ENCODE measurements around the gene ENGASE. TPM values are rescaled to one million over a fixed set of nuclear protein-coding genes. Genes with fewer than 3 reads are reported as not detected.

ENGASE gene
- total and polyA plus RNA-seq, 2 donors (not counting 1 experiment from before 2014, with no cell fraction given): 92.1 to 122 TPM

DNA sequence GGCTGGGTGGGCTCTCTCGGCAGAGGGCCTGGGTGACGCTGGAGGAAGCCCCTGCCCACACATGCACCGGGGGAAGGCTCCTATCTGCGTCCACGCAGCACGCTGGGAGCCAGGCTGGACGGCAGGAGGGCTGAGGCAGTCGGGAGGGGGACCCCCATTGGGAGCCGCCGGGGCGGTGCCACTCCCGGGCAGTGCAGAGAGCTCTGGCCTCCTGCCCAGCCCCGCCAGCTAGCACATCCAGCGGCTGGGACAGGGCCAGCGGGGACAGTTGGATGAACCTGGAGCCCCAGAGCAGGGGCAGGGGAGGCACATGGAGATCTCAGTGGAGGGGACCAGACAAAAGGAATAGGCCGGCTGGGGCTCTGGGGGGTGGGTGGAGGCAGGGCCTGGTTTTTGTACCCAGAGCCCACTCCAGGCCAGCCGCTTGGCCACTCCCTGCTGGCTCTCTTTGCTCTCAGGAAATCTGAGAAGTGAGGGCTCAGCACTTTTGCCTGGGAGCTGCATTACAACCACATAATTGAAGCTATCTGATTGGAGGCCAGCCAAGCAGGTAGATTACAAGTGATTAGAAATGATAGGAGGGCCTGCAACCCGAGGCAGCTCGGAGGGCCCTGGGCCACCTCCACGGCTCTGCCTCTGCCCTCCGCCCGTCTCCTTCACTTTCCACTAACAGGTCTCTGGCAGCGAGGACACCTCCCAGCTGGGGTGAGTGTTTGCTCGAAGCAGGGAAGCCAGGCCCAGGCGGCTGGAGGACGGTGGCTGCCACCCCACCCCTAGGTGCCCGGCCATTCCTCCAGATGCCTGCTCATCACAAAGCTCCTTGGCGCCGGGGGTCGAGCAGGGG is 40.1 kb downstream of the ENGASE start:
- H3K9ac ChIP-seq (ENCODE audit: low read length): no peak overlapping the region
- WGBS (ENCODE audit: insufficient coverage): 77% methylated on average over 30 of the region's 30 CpGs
- intact Hi-C loops (cut with micrococcal nuclease): no loop called here
- DNase-seq: no peak
- Mint-ChIP-seq H3K27ac (no peak overlapping the region), H3K9me3 (ENCODE audit: insufficient read depth) (no peaks in the 10 kb centered on the region), H3K4me3 (no peak overlapping the region), H3K4me1 (no peaks in the 10 kb centered on the region), H3K27me3 (peaks cover 5% of the 10 kb centered on the region)
- no peak overlapping the region for H3K4me2 ChIP-seq (replicated peaks; ENCODE audit: low read depth, low read length, poor library complexity, severe bottlenecking)
- H3K36me3 ChIP-seq (replicated peaks in 1 of 2; ENCODE audit: control extremely low read depth in 1 of 2, control insufficient read depth in 1 of 2, extremely low read depth in 1 of 2, insufficient read depth in 2 of 2, low read length in 1 of 2): no peaks in the 10 kb centered on the region
- CTCF ChIA-PET: interaction anchor here (1.1 kb wide), 1 partner anchor 279 kb away, joined by 3 read pairs; no protein-coding TSS in a partner anchor
- H3K9me3 ChIP-seq (ENCODE audit: control extremely low read depth in 1 of 3, control insufficient read depth in 2 of 3, insufficient read depth in 1 of 3, low read length in 2 of 3): no peaks in the 10 kb centered on the region
- H3K27me3 ChIP-seq (replicated peaks in 1 of 4; ENCODE audit: control extremely low read depth in 1 of 4, control insufficient read depth in 3 of 4, insufficient read depth in 4 of 4, low read length in 3 of 4): peaks cover 0 to 2% (median 0%) of the 10 kb centered on the region in 4 experiments
- POLR2A ChIA-PET: no interaction called here
- ATAC-seq (ENCODE audit: low read depth): no peak
- H3K4me1 ChIP-seq (ENCODE audit: control insufficient read depth in 2 of 2, insufficient read depth in 2 of 2, low read length in 2 of 2): no peaks in the 10 kb centered on the region
- no peaks in the 10 kb centered on the region for H4K20me1 ChIP-seq (ENCODE audit: control insufficient read depth, insufficient read depth, low read length, poor library complexity, severe bottlenecking)
- H3K27ac ChIP-seq (ENCODE audit: low read length in 2 of 2): no peak overlapping the region
- TF ChIP-seq EZH2 (IDR thresholded peaks at IDR 0.05; ENCODE audit: borderline replicate concordance, insufficient read depth, low read depth, low read length, poor library complexity, severe bottlenecking): no peak
- TF ChIP-seq, protein P1, sequence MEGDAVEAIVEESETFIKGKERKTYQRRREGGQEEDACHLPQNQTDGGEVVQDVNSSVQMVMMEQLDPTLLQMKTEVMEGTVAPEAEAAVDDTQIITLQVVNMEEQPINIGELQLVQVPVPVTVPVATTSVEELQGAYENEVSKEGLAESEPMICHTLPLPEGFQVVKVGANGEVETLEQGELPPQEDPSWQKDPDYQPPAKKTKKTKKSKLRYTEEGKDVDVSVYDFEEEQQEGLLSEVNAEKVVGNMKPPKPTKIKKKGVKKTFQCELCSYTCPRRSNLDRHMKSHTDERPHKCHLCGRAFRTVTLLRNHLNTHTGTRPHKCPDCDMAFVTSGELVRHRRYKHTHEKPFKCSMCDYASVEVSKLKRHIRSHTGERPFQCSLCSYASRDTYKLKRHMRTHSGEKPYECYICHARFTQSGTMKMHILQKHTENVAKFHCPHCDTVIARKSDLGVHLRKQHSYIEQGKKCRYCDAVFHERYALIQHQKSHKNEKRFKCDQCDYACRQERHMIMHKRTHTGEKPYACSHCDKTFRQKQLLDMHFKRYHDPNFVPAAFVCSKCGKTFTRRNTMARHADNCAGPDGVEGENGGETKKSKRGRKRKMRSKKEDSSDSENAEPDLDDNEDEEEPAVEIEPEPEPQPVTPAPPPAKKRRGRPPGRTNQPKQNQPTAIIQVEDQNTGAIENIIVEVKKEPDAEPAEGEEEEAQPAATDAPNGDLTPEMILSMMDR (IDR thresholded peaks at IDR 0.05): no peak
- no peak overlapping the region for H3K4me3 ChIP-seq (ENCODE audit: control extremely low read depth in 1 of 5, extremely low read depth in 1 of 5, insufficient read depth in 1 of 5, low read depth in 2 of 5, low read length in 4 of 5)
- no peaks in the 10 kb centered on the region for H3K79me2 ChIP-seq (ENCODE audit: control insufficient read depth, insufficient read depth, low read length)
- no peak overlapping the region for H2AFZ ChIP-seq (ENCODE audit: insufficient read depth, low read depth, low read length, poor library complexity, severe bottlenecking)

DNA sequence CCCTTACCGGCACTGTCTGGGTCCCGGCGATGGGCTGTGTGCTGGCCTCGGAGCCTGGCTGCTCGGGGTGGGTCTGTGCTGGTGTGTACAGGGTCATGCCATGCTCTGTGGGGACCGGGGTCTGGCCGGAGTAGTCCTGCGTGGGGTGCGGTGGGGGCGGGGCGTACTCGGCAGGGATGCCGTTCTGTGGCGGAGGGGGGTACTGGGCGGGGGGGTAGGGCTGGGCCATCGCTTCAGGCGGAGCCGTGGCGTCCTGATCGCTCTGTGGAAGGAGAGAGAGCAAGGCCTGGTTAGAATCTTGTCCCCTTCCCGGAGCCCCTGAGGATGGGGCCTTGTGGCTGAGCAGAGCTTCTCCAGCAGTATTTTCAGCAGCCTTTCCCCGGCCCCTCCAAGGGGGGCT is 40.9 kb downstream of the ENGASE start:
- no peak for ATAC-seq (ENCODE audit: low read depth)

More for the DNA sequence above, 40.9 kb downstream of the ENGASE start:
- WGBS (ENCODE audit: insufficient coverage): 95% methylated on average over 19 of the region's 22 CpGs
- Histone ChIP-seq H3K27ac (ENCODE audit: low read length in 2 of 2) (no peak overlapping the region), H3K79me2 (ENCODE audit: control insufficient read depth, insufficient read depth, low read length) (no peaks in the 10 kb centered on the region), H3K4me2 (replicated peaks; ENCODE audit: low read depth, low read length, poor library complexity, severe bottlenecking) (no peak overlapping the region), H3K36me3 (replicated peaks in 1 of 2; ENCODE audit: control extremely low read depth in 1 of 2, control insufficient read depth in 1 of 2, extremely low read depth in 1 of 2, insufficient read depth in 2 of 2, low read length in 1 of 2) (no peaks in the 10 kb centered on the region), H3K4me3 (ENCODE audit: control extremely low read depth in 1 of 5, extremely low read depth in 1 of 5, insufficient read depth in 1 of 5, low read depth in 2 of 5, low read length in 4 of 5) (no peak overlapping the region), H3K9ac (ENCODE audit: low read length) (no peak overlapping the region), H4K20me1 (ENCODE audit: control insufficient read depth, insufficient read depth, low read length, poor library complexity, severe bottlenecking) (no peaks in the 10 kb centered on the region), H2AFZ (ENCODE audit: insufficient read depth, low read depth, low read length, poor library complexity, severe bottlenecking) (no peak overlapping the region), H3K27me3 (replicated peaks in 1 of 4; ENCODE audit: control extremely low read depth in 1 of 4, control insufficient read depth in 3 of 4, insufficient read depth in 4 of 4, low read length in 3 of 4) (peaks cover 0 to 2% (median 0%) of the 10 kb centered on the region in 4 experiments), H3K4me1 (ENCODE audit: control insufficient read depth in 2 of 2, insufficient read depth in 2 of 2, low read length in 2 of 2) (no peaks in the 10 kb centered on the region), H3K9me3 (ENCODE audit: control extremely low read depth in 1 of 3, control insufficient read depth in 2 of 3, insufficient read depth in 1 of 3, low read length in 2 of 3) (no peaks in the 10 kb centered on the region)
- intact Hi-C loops (cut with micrococcal nuclease): no loop called here
- no peaks in the 10 kb centered on the region for H3K4me1 Mint-ChIP-seq
- H3K4me3 Mint-ChIP-seq: no peak overlapping the region
- ChIA-PET CTCF (interaction anchor here (1.1 kb wide), 1 partner anchor 278 kb away, joined by 3 read pairs; no protein-coding TSS in a partner anchor), POLR2A (no interaction called here)
- no peak for TF ChIP-seq EZH2 (IDR thresholded peaks at IDR 0.05; ENCODE audit: borderline replicate concordance, insufficient read depth, low read depth, low read length, poor library complexity, severe bottlenecking)
- TF ChIP-seq, protein P1 (IDR thresholded peaks at IDR 0.05): no peak
- H3K9me3 Mint-ChIP-seq (ENCODE audit: insufficient read depth): no peaks in the 10 kb centered on the region
- peaks cover 5% of the 10 kb centered on the region for H3K27me3 Mint-ChIP-seq
- DNase-seq: no peak
- no peak overlapping the region for H3K27ac Mint-ChIP-seq
